Activated CD4-positive, alpha-beta T cell treated with anti-CD3 and anti-CD28 coated beads, Interleukin-10, Interleukin-2, amounts not matched to agents 100 ng/mL and 50 ng/mL, durations not matched to agents 16 hours and 8 hours (primary cell): ENCODE results near the gene TMEM225B.
"Not testable (repeated sequence)": the region's sequence is repeated elsewhere in the genome, so short reads cannot be mapped to it uniquely, and the experiment has no call there.

Experiments
- DNase-seq: peaks from one replicate; pipeline ENCODE4 v3.0.0-alpha.2; 2020

TMEM225B gene

DNA sequence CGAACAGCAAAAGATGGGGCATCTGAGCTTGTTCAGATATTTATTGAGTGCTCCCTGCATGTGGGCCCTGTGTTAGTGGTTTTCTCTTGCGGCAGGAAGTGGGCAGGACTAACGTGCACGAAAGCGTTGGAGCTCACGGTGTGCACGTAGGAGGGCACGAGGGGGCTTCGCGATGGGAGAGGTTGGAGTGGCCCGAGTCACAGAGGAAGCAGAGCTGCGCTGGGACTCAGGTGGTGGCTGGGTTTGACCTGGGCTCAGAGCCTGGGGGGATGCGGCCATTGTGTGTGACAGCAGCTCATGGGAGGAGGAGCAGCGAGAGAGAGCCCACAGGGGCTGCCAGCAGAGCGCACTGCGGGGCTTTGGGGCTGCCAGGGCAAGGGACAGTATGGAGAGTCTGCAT lies 26.4 kb downstream of the TMEM225B start:
- DNase-seq: peak; percentile 81

DNA sequence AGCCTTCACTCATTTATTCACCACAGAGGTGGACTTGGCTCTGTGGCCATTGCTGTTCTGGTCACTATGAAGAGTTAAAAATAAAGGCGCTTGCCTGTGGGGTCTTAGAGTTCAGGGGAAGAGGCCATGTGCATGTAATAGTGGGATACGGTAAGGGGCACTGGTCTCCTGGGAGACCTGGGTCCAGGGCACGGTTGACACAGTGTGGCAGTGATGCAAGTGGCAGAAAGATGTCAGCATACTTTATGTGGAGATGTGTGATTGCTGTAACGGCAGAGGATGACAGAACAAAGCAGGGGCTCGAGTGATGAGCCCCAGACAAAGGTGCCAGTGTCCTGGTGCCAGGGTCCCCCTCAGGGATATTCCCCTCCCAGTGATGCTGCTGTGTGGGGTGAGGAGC lies 27.3 kb downstream of the TMEM225B start:
- DNase-seq: no peak

DNA sequence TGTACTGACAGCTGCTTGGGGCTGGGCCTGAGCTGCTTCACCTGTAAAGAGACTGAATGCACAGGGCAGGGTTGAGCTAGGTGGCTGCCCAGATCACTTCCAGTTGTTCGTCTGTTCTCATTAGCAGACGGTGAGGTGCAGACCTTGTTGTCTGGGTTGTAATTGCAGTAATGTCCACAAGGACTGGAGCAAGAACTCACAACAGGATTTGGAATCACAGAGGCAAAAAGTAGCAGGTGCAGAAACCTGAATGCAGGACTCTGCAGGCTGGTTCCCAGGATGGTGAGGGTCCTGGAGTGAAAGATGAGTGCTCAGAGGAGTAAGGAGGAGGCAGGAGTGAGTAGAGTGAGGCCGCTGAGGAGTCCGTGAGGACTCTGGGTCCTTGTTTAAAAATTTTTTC lies 27.9 kb downstream of the TMEM225B start:
- DNase-seq: no peak

DNA sequence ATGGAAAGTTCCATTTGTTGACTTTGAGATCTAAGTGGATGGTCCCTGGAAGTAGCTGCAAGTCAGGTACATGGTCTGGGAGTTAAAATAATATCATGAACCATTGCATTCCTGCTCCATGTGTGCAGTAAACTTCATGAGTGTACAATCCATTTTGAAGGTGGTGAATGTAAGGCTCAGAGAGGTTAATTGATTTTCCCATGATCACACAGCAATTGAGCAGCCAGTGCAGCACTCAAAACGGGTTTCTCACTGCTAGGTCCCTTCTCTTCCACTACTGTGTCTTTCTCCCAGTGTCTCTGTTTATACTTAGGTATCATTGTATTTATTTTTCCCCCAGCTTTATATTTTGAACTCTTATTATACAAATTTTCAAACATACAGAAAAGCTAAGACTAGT lies 28.6 kb downstream of the TMEM225B start:
- DNase-seq: no peak

DNA sequence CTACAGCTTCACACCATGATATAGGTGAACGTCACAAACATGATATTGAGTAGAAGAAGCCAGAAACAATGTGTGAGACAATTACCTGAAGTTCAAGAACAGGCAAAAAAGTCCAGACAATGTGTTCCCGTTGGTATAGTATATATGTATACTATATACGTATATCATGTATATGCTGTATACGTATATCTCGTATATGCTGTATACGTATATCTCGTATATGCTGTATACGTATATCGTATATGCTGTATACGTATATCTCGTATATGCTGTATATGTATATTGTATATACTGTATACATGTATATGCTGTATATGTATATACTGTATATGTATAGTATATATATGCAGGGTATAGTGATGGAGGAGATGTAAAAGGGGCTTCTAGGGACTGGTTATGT lies 29.4 kb downstream of the TMEM225B start:
- DNase-seq: no peak

DNA sequence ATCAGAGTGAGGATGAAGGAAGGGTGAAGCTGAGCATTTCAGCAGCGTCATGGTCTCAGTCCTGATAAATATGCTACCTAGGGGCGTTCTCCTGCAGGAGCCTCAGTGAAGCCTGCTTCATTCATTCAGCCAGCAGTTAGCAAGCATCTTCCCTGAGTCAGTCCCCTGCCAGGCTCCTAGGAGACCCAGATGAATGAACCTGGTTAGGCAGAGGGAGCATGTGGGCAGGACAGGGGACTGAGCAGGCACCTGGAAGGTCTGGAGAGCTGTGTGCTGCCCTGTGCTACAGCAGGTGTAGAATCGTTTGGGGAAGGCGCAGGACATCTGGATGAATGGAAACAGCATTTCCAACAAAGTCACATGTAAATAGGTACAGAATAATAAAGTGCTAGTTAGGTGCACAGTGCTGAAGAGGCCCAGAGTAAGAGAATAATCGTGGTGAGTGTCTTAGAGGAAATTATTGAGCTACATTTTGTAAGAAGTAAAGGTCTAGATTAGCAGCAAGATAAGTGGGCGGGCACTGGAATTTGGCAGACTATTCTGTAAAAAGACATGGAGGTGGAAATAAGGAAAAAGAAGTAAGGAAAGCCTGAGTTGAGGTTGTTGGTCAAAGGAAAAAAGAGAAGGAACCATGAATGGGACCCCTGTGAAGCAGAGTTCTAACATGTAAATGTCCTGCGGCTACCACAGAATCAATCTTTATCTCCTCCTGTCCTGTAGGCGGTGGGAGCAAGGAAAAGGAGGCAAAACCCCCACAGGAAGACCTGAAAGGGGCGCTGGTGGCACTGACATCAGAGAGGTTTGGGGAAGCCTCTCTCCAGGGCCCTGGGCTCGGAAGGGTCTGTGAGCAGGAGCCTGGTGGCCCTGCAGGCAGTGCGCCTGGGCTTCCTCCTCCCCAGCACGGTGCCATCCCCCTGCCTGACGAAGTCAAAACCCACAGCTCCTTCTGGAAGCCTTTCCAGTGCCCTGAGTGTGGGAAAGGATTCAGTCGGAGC lies 30.7 kb downstream of the TMEM225B start:
- no peak for DNase-seq

DNA sequence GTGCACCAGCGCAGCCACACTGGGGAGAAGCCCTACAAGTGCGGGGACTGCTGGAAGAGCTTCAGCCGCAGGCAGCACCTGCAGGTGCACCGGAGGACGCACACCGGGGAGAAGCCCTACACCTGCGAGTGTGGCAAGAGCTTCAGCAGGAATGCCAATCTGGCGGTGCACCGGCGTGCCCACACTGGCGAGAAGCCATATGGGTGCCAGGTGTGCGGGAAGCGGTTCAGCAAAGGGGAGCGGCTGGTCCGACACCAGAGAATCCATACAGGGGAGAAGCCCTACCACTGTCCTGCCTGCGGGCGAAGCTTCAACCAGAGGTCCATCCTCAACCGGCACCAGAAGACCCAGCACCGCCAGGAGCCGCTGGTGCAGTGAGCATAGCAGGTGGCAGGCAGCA lies 31.6 kb downstream of the TMEM225B start:
- no peak for DNase-seq

DNA sequence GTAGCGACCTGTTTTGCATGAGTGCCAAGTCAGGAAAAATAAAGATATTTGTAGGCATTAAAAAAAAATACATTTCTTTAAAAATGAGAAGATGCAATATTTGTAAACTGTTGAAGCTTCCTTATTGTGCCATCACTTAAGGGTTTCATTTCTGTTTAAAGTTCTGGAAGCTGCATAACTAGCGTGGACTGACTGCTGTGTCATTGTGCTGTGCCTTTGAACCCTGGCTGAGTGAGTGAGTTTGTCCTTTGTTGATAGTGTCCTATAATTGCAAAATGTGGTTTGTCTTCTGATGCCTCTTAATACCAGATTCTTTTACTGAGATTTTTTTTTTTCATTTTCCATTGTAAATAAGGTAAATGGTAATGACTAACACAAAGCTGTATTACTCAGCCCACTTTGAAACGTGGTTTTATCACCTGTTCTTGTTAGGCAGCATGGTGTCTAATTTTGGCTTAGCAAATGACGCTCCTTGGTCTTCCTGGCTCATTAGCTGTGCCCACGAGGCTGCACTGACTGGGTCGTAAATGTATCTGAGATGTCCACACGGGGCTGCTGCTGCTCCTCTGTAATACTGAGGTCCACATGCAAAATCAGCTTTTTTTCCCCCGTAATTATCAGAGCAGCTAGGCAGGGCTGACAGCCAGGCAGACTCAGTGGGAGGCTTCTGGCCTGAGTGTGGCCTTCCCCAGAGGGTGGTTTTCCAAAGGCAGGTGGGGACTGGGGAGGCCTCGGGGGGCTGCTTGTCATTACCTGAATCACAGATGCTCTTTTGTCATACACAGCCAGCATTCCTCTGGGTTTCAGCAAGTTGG lies 33.4 kb downstream of the TMEM225B start:
- DNase-seq: peak; percentile 38

DNA sequence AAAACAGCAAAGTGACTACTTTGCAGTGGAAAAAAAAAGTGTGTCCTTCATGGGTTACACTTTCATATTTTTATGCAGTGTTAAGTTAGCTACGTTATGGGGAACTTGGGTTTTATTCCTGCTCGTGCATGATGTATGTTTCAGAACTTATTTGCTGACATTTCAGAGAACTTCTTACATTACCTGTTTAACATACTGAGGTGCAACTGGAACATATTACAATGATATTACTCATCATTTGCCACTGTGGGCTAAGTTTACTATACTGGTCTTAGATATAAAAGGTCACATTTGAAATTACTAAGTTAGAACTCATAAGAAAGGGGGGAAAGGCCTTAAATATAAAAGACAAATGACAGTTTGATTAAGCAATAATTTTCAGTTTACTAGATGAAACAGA lies 39.3 kb downstream of the TMEM225B start:
- not testable (repeated sequence) for DNase-seq

DNA sequence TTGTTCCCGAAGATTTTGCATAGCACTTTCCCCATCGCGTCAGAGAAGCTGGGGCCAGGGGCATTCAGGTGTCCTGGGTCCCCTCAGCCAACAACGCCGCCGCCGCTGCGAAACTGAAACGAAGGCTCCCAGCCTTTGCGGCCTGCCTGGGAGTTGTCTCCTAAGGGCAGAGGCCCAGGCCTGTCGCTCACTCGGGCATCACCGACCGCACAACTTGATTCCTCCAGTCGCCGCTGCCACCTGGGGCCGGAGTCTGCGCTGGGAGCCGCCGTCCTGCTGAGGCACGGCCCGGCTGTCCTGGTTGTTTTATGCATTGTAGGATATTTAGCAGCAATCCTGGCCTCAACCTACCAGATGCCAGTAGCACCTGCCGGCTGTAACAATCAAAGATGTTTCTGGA lies 40.7 kb downstream of the TMEM225B start:
- DNase-seq: no peak

DNA sequence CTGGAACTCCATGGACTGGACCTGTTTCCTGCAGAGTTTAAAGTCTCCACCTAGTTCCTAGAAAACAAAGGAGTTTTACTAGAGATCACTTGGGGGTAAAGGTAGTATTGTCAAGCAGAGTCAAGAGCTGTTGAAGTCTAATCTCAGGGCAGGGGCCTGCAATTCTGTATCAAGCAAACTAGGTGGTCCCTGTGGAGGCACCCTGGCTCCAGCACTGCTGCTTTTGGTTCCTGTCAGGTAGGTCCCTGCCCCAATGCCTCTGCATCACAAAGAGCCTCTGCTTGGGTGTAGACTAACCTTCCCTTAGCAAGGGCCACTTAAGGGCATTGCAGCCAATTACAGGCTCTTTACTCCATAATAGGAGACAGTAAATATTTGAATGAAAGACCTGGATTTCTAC lies 41.2 kb downstream of the TMEM225B start:
- no peak for DNase-seq

DNA sequence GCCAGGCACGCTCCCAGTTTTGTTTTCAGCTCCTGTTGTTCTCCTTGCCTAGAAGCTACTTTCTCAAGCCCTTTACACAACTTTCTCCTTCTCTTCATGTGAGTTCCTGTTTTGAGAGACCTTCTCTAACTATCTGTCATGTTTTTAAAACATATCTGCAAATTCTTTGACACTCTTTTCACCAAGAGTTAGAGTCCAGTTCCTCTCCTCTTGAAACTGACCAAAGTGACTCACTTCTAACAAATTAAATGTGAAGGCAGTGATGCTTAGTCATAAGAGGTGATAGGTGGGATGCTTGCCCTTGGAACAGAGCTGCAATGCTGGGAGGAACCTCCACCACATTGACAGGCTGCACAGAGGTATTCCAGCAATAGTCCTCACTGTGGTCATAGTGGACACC lies 44.0 kb downstream of the TMEM225B start:
- no peak for DNase-seq

DNA sequence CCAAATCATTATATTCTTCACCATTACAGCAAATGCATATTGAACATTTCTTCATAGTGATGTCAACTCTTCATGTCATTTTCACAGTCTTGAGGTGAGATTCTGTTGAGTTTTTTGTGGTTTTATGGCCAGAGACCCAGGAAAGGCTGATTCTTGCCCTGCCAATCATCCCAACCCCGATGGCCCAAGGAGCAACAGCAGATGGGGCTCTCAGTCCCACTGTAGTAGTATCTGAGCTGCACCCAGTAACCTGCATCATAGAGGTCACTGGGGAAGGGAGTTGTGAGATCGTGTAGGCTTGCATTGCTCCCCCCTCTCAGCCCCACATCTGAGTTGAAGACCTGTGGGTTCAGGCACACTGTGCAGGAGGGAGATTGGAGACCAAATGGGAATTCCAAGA lies 45.4 kb downstream of the TMEM225B start:
- no peak for DNase-seq

DNA sequence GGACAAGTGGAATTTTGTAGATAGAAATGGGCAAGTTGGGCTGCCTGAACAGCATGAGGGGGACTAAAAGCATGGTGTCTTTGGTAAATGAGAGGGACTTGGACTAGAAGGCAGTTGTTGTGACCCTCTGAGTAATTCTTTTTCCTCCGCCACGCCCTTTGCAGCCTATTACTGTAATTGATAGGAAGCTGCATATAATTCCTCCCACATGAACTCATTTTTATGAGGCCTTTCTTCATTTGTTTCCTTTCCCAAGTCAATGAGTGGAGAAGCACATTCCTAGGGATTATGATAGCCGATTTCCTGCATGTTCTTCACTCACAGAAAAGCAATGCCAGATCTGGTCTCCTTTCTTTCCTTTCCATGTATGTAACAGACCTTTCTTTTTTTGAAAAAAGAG lies 46.4 kb downstream of the TMEM225B start:
- no peak for DNase-seq

DNA sequence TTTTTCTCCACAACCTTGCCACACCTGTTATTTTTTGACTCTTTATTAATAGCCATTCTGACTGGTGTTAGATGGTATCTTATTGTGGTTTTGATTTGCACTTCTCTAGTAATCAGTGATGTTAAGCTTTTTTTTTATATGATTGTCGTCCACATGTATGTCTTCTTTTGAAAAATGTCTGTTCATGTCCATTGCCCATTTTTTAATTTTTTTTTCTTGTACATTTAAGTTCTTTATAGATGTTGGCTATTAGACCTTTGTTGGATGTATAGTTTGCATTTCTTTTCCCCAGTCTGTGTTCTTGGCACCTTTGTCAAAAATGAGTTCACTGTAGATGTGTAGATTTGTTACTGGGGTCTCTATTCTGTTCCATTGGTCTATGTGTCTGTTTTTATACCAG lies 47.5 kb downstream of the TMEM225B start:
- no peak for DNase-seq

DNA sequence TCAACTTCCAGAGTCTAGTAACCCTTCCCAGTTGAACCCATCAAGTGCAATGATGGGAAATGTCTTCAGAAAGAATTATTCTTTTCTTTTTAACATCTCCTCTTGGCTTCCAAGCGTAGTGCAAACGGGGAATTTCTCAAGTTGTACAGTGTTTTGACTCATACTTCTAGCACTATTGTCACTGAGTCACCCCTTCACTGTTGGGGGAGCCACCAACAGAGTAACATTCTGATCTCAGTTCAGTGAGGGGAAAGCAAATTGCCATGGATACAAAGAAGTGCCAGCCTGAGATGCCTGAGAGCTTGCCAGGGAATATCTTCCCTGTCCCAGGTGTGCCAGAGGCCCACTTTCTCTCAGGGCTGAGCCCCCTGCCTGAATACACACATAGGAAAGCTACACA lies 50.8 kb downstream of the TMEM225B start:
- DNase-seq: no peak

DNA sequence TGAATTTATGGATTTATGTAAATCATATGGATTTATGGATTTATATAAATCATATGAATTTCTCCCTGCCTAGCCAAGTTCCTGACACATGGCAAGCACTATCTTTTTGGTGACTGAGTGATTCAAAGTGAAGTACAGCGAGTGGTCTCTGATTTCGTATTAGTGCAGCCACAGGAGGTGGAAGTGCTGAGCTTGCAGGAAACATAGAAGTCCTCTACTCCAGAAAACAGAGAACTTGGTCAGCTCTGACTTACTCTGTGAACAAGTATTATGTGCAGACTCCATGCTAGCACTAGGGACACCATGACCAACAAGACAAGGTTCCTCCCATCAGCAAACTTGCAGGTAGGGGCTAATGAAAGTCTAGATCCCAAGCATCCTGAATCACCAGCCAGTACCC lies 53.2 kb downstream of the TMEM225B start:
- no peak for DNase-seq

DNA sequence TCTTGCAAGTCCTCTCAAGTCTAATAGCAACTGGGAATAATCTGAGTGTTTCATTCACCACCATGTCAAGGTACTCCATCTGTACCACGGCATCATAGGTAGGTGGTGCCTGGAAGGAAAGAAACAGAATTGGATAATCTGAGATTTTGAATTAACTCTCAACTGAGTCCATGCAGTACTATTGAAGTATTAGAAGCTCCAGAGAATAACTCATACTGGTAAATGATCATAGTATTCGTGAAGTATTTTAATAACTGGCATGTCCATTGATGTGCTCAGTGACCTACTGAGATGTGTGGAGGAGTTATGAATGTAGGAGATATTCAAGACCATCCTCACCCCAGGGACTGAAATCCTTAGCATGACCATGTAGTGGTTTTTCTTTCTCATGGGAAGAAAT lies 54.6 kb downstream of the TMEM225B start:
- DNase-seq: no peak

DNA sequence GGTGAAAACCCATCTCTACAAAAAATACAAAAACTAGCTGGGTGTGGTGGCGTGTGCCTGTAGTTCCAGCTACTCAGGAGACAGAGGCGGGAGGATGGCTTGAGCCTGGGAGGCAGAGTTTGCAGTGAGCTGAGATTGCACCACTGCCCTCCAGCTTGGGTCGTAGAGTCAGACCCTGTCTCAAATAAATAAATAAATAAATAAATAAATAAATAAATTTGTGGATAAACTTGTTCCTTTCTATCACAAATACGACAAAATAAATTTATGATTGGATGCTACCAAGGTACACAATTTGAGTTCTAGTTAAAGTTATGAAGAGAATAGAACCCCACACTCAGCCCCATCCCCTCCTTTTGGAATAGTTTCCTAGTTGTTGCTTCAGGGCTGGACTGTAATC lies 55.2 kb downstream of the TMEM225B start:
- DNase-seq: not testable (repeated sequence)

DNA sequence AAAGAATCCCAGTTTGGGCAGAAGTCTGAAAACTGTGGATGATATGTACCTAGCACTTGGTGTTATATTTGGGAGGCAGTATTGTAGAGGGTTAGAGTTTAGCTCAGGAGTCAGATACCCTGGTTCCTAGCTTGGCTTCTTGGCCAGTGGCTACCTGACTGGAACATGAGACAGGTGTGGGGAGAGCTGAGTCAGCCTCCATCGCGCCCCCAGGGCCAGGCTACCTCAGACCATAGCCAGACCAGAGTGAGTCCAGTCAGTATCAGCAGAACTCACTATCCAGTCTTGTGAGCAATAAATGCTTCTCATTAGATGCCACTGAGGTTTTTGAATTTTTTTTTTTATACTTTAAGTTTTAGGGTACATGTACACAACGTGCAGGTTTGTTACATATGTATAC lies 55.7 kb downstream of the TMEM225B start:
- no peak for DNase-seq

DNA sequence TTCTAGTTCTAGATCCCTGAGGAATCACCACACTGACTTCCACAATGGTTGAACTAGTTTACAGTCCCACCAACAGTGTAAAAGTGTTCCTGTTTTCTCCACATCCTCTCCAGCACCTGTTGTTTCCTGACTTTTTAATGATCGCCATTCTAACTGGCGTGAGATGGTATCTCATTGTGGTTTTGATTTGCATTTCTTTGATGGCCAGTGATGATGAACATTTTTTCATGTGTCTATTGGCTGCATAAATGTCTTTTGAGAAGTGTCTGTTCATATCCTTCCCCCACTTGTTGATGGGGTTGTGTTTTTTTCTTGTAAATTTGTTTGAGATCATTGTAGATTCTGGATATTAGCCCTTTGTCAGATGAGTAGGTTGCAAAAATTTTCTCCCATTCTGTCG lies 56.6 kb downstream of the TMEM225B start:
- DNase-seq: not testable (repeated sequence)

DNA sequence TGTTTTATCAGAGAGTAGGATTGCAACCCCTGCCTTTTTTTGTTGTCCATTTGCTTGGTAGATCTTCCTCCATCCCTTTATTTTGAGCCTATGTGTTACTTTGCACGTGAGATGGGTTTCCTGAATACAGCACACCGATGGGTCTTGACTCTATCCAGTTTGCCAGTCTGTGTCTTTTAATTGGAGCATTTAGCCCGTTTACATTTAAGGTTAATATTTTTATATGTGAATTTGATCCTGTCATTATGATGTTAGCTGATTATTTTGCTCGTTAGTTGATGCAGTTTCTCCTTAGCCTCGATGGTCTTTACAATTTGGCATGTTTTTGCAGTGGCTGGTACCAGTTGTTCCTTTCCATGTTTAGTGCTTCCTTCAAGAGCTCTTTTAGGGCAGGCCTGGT lies 59.8 kb downstream of the TMEM225B start:
- not testable (repeated sequence) for DNase-seq
